Psoas muscle (tissue), 8 donors: ENCODE data around the gene CELSR3. TPM values are rescaled to one million over a fixed set of nuclear protein-coding genes. Genes with fewer than 3 reads are reported as not detected.

Source experiments
- ATAC-seq, 4 donors: fragments of 200-7000 bp; cut with Tn5 transposase; one replicate each; pipeline ENCODE4 v1.9.1; 2020; ENCODE audit warnings: moderate library complexity in 3 of 4, mild to moderate bottlenecking in 2 of 4
- DNase-seq, 2 donors: peaks; one replicate each; pipeline ENCODE4 v3.0.0-alpha.2; 2020
- H3K27ac ChIP-seq: fragments of 200-600 bp; one replicate; pipeline ENCODE4 v1.8.0; 2022
- H3K27me3 ChIP-seq, 3 donors: fragments of 200-600 bp in 1 of 3; one replicate each; pipeline versions ENCODE4 v1.6.1 to v1.8.0; 2013 to 2022; ENCODE audit warnings: low read length in 2 of 3, mild to moderate bottlenecking in 2 of 3, moderate library complexity in 1 of 3; ENCODE audit not compliant: insufficient read depth in 3 of 3
- H3K36me3 ChIP-seq, 2 donors: fragments of 200-600 bp in 1 of 2; one replicate each; pipeline versions ENCODE4 v1.6.1 to v1.8.0; 2013 to 2022; ENCODE audit warnings: low read depth in 1 of 2, mild to moderate bottlenecking in 1 of 2, moderate library complexity in 1 of 2; ENCODE audit not compliant: insufficient read depth in 1 of 2
- H3K4me1 ChIP-seq: fragments of 200-600 bp; one replicate; pipeline ENCODE4 v1.8.0; 2022
- H3K4me3 ChIP-seq: fragments of 200-600 bp; one replicate; pipeline ENCODE4 v1.8.0; 2022; ENCODE audit warnings: mild to moderate bottlenecking
- H3K9me3 ChIP-seq: fragments of 200-600 bp; one replicate; pipeline ENCODE4 v1.8.0; 2022
- CTCF ChIP-seq: fragments of 200-600 bp; IDR thresholded peaks from one replicate; pipeline ENCODE4 v1.8.0; 2022; ENCODE audit warnings: antibody characterized with exemption
- WGBS, 3 donors: extraction: QIAGEN DNeasy Blood & Tissue Kit; methylation state at CpG; one replicate each; pipeline versions ENCODE4 v1.1.6 to v1.1.7; 2013; 5-methylcytosine and 5-hydroxymethylcytosine counted together
- intact Hi-C, 2 donors: fragments of 100-400 bp; cut with DNase I; formaldehyde crosslinking; loops; one replicate each; pipeline versions ENCODE4 v1.11.0 to v1.14.2; 2022
- polyA plus RNA-seq, 3 donors: library from polyadenylated mRNA; stranded (reverse); fragments of 200-250 nt; gene quantifications; one replicate each; pipeline ENCODE4 v1.2.3, GENCODE V29; 2013
- total RNA-seq, 4 donors: library from RNA; stranded (reverse); fragmentation: NEBNext Ultra II Directional in 2 of 4; extraction: Animal tissue kit (Norgen Biotek cat#: 25700) in 2 of 4; gene quantifications; one replicate each; pipeline versions ENCODE4 v1.2.1 to v1.2.4, GENCODE V29; 2021 to 2023
- donor health status: healthy with polysubstance abuse.
- donor health status: DM: no; HTN: no; CAD: no; lungs with moderate emphysema.
- donor health status: Bipolar disorder and iron deficiency.
- donor health status: healthy.
- donor health status: DM: yes; HTN: yes; CAD: no.
- donor health status: DM: no; HTN: no; CAD: no.
- donor health status: DM: no; HTN: no; CAD: no.
- donor health status: DM: yes; HTN: yes; CAD: no.

The CELSR3 gene
- total and polyA plus RNA-seq, 7 donors: 0.04 to 0.21 (median 0.14) TPM

DNA sequence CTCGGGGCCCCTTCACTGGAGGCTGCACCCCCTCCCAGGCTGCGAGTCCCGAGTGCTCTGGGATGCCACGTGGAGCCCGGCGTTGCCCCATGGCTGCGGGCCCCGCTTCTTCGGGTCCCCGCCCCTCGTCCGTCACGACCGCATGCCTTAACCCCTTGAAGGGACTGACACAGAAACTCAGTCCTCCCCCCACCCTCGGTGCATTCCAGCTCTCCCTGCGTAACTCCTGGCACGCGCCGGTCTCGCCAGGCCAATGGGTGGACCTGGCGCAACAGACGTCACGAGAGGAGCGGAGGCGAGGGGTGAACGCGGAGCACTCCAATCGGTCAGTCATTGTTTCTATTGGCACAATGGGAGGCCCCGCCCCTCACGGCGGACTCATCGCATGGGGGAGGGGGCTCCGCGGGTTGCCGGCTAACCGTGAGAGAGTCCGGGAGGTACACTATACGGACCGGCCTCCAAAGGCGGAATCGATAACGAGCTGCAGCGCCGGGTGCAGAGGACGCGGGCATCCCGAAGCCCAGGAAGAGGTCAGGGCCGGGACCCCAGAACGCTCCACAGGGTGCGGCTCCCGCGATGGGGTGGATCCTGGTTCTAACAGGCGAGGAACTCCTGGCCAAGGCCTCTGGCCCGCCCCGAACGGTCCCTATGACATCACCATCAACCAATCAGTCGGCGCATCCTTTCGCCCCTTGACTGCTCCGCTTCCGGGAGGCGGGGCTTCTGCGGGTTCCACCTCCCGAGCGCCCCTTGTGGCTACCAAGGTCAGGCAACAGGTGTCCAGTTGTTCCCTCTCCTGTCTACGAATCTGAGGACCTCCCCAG lies 1.0 kb upstream of the CELSR3 start:
- 0 to 1% (median 1%) methylated on average over 58 to 66 of the region's 66 CpGs for WGBS, 3 donors
- peak; percentile 39 for TF ChIP-seq CTCF

GRCh38 chr3:48662145-48662752 lies 437 bp downstream of the CELSR3 start:
- no peaks in the 10 kb centered on the region for H3K9me3 ChIP-seq
- WGBS, 3 donors: 2 to 4% (median 3%) methylated on average over 24 to 46 of the region's 46 CpGs
- ATAC-seq: no peak
- no peaks in the 10 kb centered on the region for H3K36me3 ChIP-seq
- no peak overlapping the region for H3K27ac ChIP-seq
- H3K4me1 ChIP-seq: peaks cover 19% of the 10 kb centered on the region
- H3K4me3 ChIP-seq: no peak overlapping the region
- DNase-seq: no peak
- intact Hi-C loops: no loop called here
- no peak for TF ChIP-seq CTCF
- peaks cover 0 to 47% (median 21%) of the 10 kb centered on the region in 3 donors for H3K27me3 ChIP-seq

More for the DNA sequence above, 1.0 kb upstream of the CELSR3 start:
- DNase-seq (peak; percentile 83 to 88), ATAC-seq (peak; percentile 59 to 81 (median 74))
- Histone ChIP-seq H3K9me3 (no peaks in the 10 kb centered on the region), H3K27ac (no peak overlapping the region), H3K4me3 (peak overlapping the region; percentile 63), H3K36me3 (no peaks in the 10 kb centered on the region), H3K27me3 (peaks cover 0 to 47% (median 20%) of the 10 kb centered on the region in 3 donors), H3K4me1 (peaks cover 19% of the 10 kb centered on the region)
- intact Hi-C loops: no loop called here

GRCh38 chr3:48661501-48662144 lies 1.1 kb downstream of the CELSR3 start:
- peak; percentile 57 to 82 for DNase-seq
- Histone ChIP-seq H3K36me3 (no peaks in the 10 kb centered on the region), H3K4me3 (peak overlapping the region; percentile 52), H3K27me3 (peaks cover 0 to 47% (median 21%) of the 10 kb centered on the region in 3 donors), H3K4me1 (peaks cover 19% of the 10 kb centered on the region), H3K9me3 (no peaks in the 10 kb centered on the region), H3K27ac (no peak overlapping the region)
- intact Hi-C loops: no loop called here
- no peak for TF ChIP-seq CTCF
- peak; percentile 66 to 77 (median 76) for ATAC-seq
- 1 to 2% (median 1%) methylated on average over 59 to 67 of the region's 67 CpGs for WGBS, 3 donors

DNA sequence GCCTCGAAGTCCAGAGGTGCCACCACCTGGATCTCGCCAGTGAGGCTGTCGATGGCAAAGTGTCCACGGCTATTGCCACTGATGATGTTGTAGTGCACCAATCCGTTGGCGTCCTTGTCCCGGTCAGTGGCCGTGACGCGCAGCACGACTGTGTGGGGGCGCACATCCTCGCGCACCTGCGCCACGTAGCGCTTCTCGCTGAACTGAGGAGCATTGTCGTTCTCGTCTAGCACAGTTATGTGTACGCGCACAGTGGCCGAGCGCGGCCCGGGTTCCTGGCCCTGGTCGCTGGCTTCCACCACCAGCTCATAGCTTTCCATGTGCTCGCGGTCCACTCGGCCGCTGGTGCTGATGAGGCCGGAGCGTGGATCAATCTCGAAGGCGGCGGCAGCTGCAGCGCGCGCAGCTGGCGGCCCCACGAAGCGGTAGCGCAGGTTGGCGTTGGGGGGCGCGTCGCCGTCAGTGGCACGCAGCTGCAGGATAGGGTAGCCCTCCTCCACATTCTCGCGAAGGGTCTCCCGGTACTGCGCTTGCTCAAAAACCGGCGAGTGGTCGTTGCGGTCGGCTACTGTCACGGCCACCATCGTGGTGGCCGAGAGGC lies 1.8 kb downstream of the CELSR3 start:
- no peak for TF ChIP-seq CTCF
- Histone ChIP-seq H3K4me1 (peaks cover 19% of the 10 kb centered on the region), H3K27ac (no peak overlapping the region), H3K27me3 (peaks cover 0 to 47% (median 21%) of the 10 kb centered on the region in 3 donors), H3K4me3 (peak overlapping the region; percentile 52), H3K9me3 (no peaks in the 10 kb centered on the region), H3K36me3 (no peaks in the 10 kb centered on the region)
- no peak for ATAC-seq
- intact Hi-C loops: no loop called here
- peak in 1 of 2 donors; percentile 48 for DNase-seq
- 52 to 62% (median 58%) methylated on average over 61 of the region's 61 CpGs for WGBS, 3 donors
